Subcutaneous adipose tissue (tissue), 4 donors: Measurements from ENCODE around the gene ADRA2A. TPM values are rescaled to one million over a fixed set of nuclear protein-coding genes. Genes with fewer than 3 reads are reported as not detected.

Source experiments
- CTCF ChIP-seq: fragments of 450-650 bp; IDR thresholded peaks from one replicate; pipeline ENCODE4 v1.5.1; 2016; ENCODE audit warnings: low read depth, mild to moderate bottlenecking, control low read depth, antibody characterized with exemption, moderate library complexity
- total RNA-seq, 4 donors: library from RNA; depleted of rRNA; stranded (reverse); fragments of >200 nt; gene quantifications; one replicate each; pipeline ENCODE4 v1.1.0, GENCODE V29; 2016

Gene ADRA2A
- total RNA-seq, 4 donors from 2014 or later = 10.3 to 61.3 (median 36.6) TPM

GRCh38 chr10:111063471-111063870, 13.4 kb upstream of the ADRA2A start:
- no peak for TF ChIP-seq CTCF

- TF ChIP-seq CTCF = no peak
Observed at GRCh38 chr10:111072232-111072631, 4.6 kb upstream of the ADRA2A start.

GRCh38 chr10:111075577-111076185, 1.1 kb upstream of the ADRA2A start:
- TF ChIP-seq CTCF = no peak

- TF ChIP-seq CTCF = no peak
Observed at GRCh38 chr10:111076191-111076681, 593 bp upstream of the ADRA2A start.

- no peak for TF ChIP-seq CTCF
Observed at GRCh38 chr10:111077479-111077784, 603 bp downstream of the ADRA2A start.

GRCh38 chr10:111077785-111078504, 1.1 kb downstream of the ADRA2A start:
- TF ChIP-seq CTCF = no peak

GRCh38 chr10:111078505-111079185, 1.8 kb downstream of the ADRA2A start:
- TF ChIP-seq CTCF = no peak
